ENCODE data around the gene AADACL3.

The AADACL3 gene, protein sequence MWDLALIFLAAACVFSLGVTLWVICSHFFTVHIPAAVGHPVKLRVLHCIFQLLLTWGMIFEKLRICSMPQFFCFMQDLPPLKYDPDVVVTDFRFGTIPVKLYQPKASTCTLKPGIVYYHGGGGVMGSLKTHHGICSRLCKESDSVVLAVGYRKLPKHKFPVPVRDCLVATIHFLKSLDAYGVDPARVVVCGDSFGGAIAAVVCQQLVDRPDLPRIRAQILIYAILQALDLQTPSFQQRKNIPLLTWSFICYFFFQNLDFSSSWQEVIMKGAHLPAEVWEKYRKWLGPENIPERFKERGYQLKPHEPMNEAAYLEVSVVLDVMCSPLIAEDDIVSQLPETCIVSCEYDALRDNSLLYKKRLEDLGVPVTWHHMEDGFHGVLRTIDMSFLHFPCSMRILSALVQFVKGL

DNA sequence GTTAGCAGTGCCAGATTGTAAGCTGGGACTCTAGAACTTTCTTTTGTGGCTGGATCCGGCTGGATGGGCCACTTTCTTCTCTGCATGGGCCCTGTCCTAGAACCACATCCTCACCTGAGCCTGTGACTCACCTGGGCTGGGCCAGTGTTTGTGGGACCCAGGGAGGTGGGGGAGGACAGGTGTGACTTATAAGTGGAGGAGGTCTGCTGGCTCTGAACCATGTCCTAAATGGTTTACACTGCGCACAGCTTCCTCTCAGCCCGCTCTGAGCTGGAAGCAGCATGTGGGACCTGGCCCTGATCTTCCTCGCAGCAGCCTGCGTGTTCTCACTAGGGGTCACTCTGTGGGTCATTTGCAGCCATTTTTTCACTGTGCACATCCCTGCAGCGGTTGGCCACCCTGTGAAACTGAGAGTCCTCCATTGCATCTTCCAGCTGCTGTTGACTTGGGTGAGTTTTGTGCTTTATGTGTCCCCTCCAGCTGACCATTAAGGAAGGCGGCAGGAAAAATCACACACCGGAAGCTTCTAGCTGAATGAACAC is at the start of gene AADACL3:
TSS of gene AADACL3 (plus strand) at position 215 of the 542 bp plus-strand sequence. CDS start at position 282, 67 bp downstream.
- no peak for TF ChIP-seq CTCF (IDR thresholded peaks at IDR 0.05)

DNA sequence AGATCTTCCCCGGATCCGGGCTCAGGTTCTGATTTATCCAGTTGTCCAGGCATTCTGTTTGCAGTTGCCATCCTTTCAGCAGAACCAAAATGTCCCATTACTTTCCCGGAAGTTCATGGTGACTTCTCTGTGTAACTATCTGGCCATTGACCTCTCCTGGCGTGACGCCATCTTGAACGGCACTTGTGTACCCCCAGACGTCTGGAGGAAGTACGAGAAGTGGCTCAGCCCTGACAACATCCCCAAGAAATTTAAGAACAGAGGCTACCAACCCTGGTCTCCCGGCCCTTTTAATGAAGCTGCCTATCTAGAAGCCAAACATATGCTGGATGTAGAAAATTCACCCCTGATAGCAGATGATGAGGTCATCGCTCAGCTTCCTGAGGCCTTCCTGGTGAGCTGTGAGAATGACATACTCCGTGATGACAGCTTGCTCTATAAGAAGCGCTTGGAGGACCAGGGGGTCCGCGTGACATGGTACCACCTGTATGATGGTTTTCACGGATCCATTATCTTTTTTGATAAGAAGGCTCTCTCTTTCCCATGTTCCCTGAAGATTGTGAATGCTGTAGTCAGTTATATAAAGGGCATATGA is 49.7 kb upstream of the AADACL3 start:
- no peak for TF ChIP-seq CTCF (IDR thresholded peaks at IDR 0.05)

- TF ChIP-seq CTCF (IDR thresholded peaks at IDR 0.05) = no peak
Measured at GRCh38 chr1:12669529-12670068, 46.3 kb upstream of the AADACL3 start.

GRCh38 chr1:12674358-12674757 is 41.6 kb upstream of the AADACL3 start:
- no peak for TF ChIP-seq CTCF (IDR thresholded peaks at IDR 0.05)

GRCh38 chr1:12677565-12677964 is 38.3 kb upstream of the AADACL3 start:
- TF ChIP-seq CTCF (IDR thresholded peaks at IDR 0.05) = no peak

DNA sequence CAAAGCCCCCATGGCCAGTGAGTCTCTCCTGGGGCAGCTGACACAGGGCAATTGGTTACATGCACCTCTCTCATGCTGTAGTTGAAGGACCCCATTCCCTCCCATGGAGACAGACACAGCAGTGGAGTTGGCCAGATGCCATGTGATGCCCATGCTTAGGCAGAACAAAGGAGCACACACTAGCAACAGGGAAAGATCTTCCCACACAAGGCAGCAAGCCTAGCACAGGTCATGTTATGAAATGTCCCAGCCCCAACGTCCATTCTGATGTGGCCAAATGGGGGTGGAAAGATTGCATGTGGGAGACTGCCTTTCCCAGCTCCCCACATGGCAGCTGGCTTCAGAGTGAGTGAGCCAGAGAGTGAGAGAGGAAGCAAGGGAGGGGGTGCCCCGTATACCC is 37.6 kb upstream of the AADACL3 start:
- no peak for TF ChIP-seq CTCF (IDR thresholded peaks at IDR 0.05)

GRCh38 chr1:12678820-12679219 is 37.1 kb upstream of the AADACL3 start:
- TF ChIP-seq CTCF (IDR thresholded peaks at IDR 0.05) = no peak
